Psoas muscle (tissue), 8 donors: ENCODE results near the gene CDK2AP2. TPM values are rescaled to one million over a fixed set of nuclear protein-coding genes. Genes with fewer than 3 reads are reported as not detected.
"Not testable (repeated sequence)": the region's sequence is repeated elsewhere in the genome, so short reads cannot be mapped to it uniquely, and the experiment has no call there.

Experiments used
- ATAC-seq, 4 donors: fragments of 200-7000 bp; cut with Tn5 transposase; one replicate each; pipeline ENCODE4 v1.9.1; 2020; ENCODE audit warnings: moderate library complexity in 3 of 4, mild to moderate bottlenecking in 2 of 4
- DNase-seq, 2 donors: peaks; one replicate each; pipeline ENCODE4 v3.0.0-alpha.2; 2020
- H3K27ac ChIP-seq: fragments of 200-600 bp; one replicate; pipeline ENCODE4 v1.8.0; 2022
- H3K27me3 ChIP-seq, 3 donors: fragments of 200-600 bp in 1 of 3; one replicate each; pipeline versions ENCODE4 v1.6.1 to v1.8.0; 2013 to 2022; ENCODE audit warnings: low read length in 2 of 3, mild to moderate bottlenecking in 2 of 3, moderate library complexity in 1 of 3; ENCODE audit not compliant: insufficient read depth in 3 of 3
- H3K36me3 ChIP-seq, 2 donors: fragments of 200-600 bp in 1 of 2; one replicate each; pipeline versions ENCODE4 v1.6.1 to v1.8.0; 2013 to 2022; ENCODE audit warnings: low read depth in 1 of 2, mild to moderate bottlenecking in 1 of 2, moderate library complexity in 1 of 2; ENCODE audit not compliant: insufficient read depth in 1 of 2
- H3K4me1 ChIP-seq: fragments of 200-600 bp; one replicate; pipeline ENCODE4 v1.8.0; 2022
- H3K4me3 ChIP-seq: fragments of 200-600 bp; one replicate; pipeline ENCODE4 v1.8.0; 2022; ENCODE audit warnings: mild to moderate bottlenecking
- H3K9me3 ChIP-seq: fragments of 200-600 bp; one replicate; pipeline ENCODE4 v1.8.0; 2022
- WGBS, 3 donors: extraction: QIAGEN DNeasy Blood & Tissue Kit; methylation state at CpG; one replicate each; pipeline versions ENCODE4 v1.1.6 to v1.1.7; 2013; 5-methylcytosine and 5-hydroxymethylcytosine counted together
- intact Hi-C, 2 donors: fragments of 100-400 bp; cut with DNase I; formaldehyde crosslinking; loops; one replicate each; pipeline versions ENCODE4 v1.11.0 to v1.14.2; 2022
- polyA plus RNA-seq, 3 donors: library from polyadenylated mRNA; stranded (reverse); fragments of 200-250 nt; gene quantifications; one replicate each; pipeline ENCODE4 v1.2.3, GENCODE V29; 2013
- total RNA-seq, 4 donors: library from RNA; stranded (reverse); fragmentation: NEBNext Ultra II Directional in 2 of 4; extraction: Animal tissue kit (Norgen Biotek cat#: 25700) in 2 of 4; gene quantifications; one replicate each; pipeline versions ENCODE4 v1.2.1 to v1.2.4, GENCODE V29; 2021 to 2023
- TF ChIP-seq, protein P1 (sequence below): fragments of 200-600 bp; IDR thresholded peaks from one replicate; pipeline ENCODE4 v1.8.0; 2022; ENCODE audit warnings: antibody characterized with exemption
- donor health status: healthy with polysubstance abuse.
- donor health status: DM: no; HTN: no; CAD: no; lungs with moderate emphysema.
- donor health status: Bipolar disorder and iron deficiency.
- donor health status: healthy.
- donor health status: DM: yes; HTN: yes; CAD: no.
- donor health status: DM: no; HTN: no; CAD: no.
- donor health status: DM: no; HTN: no; CAD: no.
- donor health status: DM: yes; HTN: yes; CAD: no.

Gene CDK2AP2
- total and polyA plus RNA-seq, 7 donors, result 16.3 to 72.3 (median 18.5) TPM

DNA sequence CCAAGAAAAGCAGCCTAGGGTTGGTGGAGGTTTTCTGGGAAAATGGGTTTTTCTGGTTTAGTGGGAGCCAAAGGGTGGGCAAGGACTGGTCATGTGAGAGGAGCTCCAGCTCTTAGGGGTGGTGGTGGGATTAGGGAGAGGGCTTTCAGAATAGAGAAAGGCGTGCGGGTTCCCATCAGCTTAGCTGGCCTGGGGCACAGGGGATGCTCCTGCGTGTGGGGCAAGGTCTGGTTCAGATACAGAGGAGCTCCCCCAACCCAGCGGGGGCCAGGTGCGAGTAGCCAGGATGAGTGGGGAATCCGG is 39.6 kb downstream of the CDK2AP2 start:
- Histone ChIP-seq H3K27me3 (no peaks in the 10 kb centered on the region), H3K36me3 (peaks cover 0 to 5% of the 10 kb centered on the region in 2 donors), H3K4me1 (peaks cover 20% of the 10 kb centered on the region), H3K27ac (peak overlapping the region; percentile 85), H3K4me3 (peak overlapping the region; percentile 98), H3K9me3 (no peaks in the 10 kb centered on the region)
- DNase-seq, result no peak
- 2 to 3% (median 3%) methylated on average over 5 to 6 of the region's 6 CpGs for WGBS, 3 donors
- intact Hi-C loops, result loop anchor here (5.0 kb wide), 3 partner anchors 39 to 66 kb away; partner anchors contain the start of genes PPP1CA (in 2 of the 2), RPS6KB2 (in 2 of the 2), TBC1D10C (in 2 of the 2) and CDK2AP2 (in 1 of the 2)
- no peak for ATAC-seq
- TF ChIP-seq, protein P1, sequence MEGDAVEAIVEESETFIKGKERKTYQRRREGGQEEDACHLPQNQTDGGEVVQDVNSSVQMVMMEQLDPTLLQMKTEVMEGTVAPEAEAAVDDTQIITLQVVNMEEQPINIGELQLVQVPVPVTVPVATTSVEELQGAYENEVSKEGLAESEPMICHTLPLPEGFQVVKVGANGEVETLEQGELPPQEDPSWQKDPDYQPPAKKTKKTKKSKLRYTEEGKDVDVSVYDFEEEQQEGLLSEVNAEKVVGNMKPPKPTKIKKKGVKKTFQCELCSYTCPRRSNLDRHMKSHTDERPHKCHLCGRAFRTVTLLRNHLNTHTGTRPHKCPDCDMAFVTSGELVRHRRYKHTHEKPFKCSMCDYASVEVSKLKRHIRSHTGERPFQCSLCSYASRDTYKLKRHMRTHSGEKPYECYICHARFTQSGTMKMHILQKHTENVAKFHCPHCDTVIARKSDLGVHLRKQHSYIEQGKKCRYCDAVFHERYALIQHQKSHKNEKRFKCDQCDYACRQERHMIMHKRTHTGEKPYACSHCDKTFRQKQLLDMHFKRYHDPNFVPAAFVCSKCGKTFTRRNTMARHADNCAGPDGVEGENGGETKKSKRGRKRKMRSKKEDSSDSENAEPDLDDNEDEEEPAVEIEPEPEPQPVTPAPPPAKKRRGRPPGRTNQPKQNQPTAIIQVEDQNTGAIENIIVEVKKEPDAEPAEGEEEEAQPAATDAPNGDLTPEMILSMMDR, result no peak

DNA sequence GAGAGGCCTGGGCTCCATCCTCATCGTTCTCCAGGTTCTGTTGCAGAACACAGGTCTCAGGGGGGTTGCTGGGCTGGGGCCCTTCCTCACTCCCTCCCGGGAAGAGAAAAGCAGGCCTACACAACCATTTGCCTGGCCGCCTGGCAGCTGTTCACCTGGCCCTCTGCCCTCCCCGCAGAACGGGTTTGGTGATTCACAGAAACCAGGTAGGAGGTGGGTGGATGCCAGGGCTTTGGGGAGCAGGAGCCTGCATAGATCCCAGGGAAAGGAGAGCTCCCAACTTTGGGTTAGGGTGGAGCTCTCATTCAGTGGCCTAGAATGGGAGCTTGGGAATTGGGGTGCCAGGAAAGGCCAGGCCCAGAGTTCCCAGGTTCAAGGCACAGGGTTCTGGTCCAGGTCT is 39.9 kb downstream of the CDK2AP2 start:
- no peaks in the 10 kb centered on the region for H3K27me3 ChIP-seq
- H3K4me1 ChIP-seq, result peaks cover 20% of the 10 kb centered on the region
- H3K36me3 ChIP-seq, result peaks cover 0 to 5% of the 10 kb centered on the region in 2 donors
- no peaks in the 10 kb centered on the region for H3K9me3 ChIP-seq
- DNase-seq (no peak), ATAC-seq (no peak)
- TF ChIP-seq, protein P1, result no peak
- intact Hi-C loops, result loop anchor here (5.0 kb wide), 3 partner anchors 39 to 66 kb away; partner anchors contain the start of genes PPP1CA (in 2 of the 2), RPS6KB2 (in 2 of the 2), TBC1D10C (in 2 of the 2) and CDK2AP2 (in 1 of the 2)
- H3K27ac ChIP-seq, result peak overlapping the region; percentile 85
- WGBS, 3 donors, result 18 to 24% (median 23%) methylated on average over 5 of the region's 5 CpGs
- H3K4me3 ChIP-seq, result peak overlapping the region; percentile 98

DNA sequence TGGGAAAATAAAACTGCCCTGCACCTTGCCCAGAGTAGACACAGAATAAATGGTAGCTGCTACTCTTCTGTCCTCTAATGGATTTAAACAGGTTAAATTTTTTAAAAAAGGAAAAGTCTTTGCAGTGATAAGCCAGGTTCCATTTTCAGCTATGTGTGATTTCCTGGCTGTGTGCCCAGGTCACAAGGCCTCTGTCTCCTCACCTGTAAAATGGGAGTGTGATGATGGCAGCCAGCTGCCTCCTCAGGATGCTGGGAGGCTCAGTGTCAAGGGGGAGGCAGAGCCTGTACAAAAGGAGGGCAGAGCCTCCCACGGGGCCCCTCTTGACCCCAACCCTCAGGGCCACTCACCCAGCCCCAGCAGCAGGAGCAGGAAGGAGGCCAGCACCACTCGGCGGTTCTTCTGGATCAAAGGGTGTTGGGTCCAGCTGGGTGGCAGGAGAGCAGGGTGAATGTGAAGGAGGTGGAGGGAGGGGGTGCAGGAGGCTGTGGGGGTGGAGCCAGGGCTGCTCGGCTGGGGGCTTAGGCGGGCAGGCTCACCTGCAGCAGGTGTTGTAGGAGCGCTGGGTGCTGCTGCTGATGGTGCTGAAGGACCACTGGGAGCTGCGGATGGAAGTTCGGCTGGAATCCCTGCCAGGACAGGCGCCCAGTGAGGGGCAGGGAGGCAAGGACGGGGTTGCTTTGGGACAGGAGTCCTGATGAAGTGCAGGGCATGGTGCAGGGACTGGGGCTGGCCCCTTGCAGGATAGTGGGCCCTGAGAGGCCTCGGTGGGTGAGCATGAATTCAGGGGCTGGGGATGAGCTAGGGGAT is 40.8 kb downstream of the CDK2AP2 start:
- TF ChIP-seq, protein P1, result no peak
- DNase-seq, result no peak
- ATAC-seq, result no peak
- no peak overlapping the region for H3K4me3 ChIP-seq
- H3K27ac ChIP-seq, result no peak overlapping the region
- H3K27me3 ChIP-seq, result no peaks in the 10 kb centered on the region
- 74 to 80% (median 77%) methylated on average over 10 to 11 of the region's 11 CpGs for WGBS, 3 donors
- no peaks in the 10 kb centered on the region for H3K9me3 ChIP-seq
- peaks cover 20% of the 10 kb centered on the region for H3K4me1 ChIP-seq
- intact Hi-C loops, result loop anchor here (5.0 kb wide), 3 partner anchors 40 to 65 kb away; partner anchors contain the start of genes PPP1CA (in 2 of the 2), RPS6KB2 (in 2 of the 2), TBC1D10C (in 2 of the 2) and CDK2AP2 (in 1 of the 2)
- H3K36me3 ChIP-seq, result peaks cover 0 to 5% of the 10 kb centered on the region in 2 donors

DNA sequence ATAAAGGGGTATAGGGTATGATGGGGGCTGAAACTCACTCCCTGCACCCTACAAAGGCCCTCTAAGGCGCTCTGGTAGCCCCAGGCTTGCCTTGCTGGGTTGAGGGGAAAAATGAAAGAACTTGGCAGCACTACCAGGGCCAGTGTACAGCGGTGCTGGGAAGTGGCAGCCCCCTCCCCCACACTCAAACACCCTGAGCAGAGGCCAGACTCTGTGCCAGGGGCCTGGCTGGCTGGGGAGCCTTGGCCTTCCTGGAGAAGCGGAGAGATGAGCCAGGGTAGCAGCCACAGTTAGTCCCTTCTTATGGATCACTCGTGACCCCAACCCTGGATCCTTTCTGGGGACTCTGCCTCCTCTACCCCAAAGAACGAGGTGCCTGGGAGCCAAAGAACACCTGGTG is 41.6 kb downstream of the CDK2AP2 start:
- peaks cover 28% of the 10 kb centered on the region for H3K4me1 ChIP-seq

DNA sequence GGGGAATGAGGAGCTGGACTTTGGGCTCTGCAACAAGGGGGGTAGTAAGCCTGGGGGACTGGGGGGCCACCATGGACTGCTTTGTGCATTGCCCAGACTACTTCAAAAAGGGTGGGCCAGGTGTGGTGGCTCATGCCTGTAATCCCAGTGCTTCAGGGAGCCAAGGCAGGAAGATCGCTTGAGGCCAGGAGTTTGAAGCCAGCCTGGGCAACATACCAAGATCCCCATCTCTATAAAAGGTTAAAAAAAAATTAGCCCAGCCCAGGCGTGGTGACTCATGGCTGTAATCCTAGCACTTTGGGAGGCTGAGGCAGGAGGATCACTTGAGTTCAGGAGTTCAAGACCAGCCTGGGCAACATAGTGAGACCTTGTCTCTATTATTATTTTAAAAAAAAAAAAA is 42.4 kb downstream of the CDK2AP2 start:
- H3K9me3 ChIP-seq, DNase-seq, H3K36me3 ChIP-seq, H3K4me3 ChIP-seq, ATAC-seq, H3K27me3 ChIP-seq: not testable (repeated sequence)
- H3K27ac ChIP-seq, result peak overlapping the region; percentile 73
- H3K4me1 ChIP-seq, result peaks cover 30% of the 10 kb centered on the region
- 46 to 68% (median 47%) methylated on average over 2 of the region's 2 CpGs for WGBS, 3 donors
- intact Hi-C loops, result loop anchor here (5.0 kb wide), 3 partner anchors 38 to 63 kb away; partner anchors contain the start of genes PPP1CA (in 2 of the 2), RPS6KB2 (in 2 of the 2), TBC1D10C (in 2 of the 2) and CDK2AP2 (in 1 of the 2)

More for the DNA sequence above, 41.6 kb downstream of the CDK2AP2 start:
- H3K27ac ChIP-seq, result no peak overlapping the region
- intact Hi-C loops, result loop anchor here (5.0 kb wide), 3 partner anchors 39 to 64 kb away; partner anchors contain the start of genes PPP1CA (in 2 of the 2), RPS6KB2 (in 2 of the 2), TBC1D10C (in 2 of the 2) and CDK2AP2 (in 1 of the 2)
- 81 to 89% (median 85%) methylated on average over 5 of the region's 5 CpGs for WGBS, 3 donors
- DNase-seq, result no peak
- no peak overlapping the region for H3K4me3 ChIP-seq
- TF ChIP-seq, protein P1, result no peak
- peaks cover 0 to 5% of the 10 kb centered on the region in 2 donors for H3K36me3 ChIP-seq
- no peaks in the 10 kb centered on the region for H3K27me3 ChIP-seq
- no peaks in the 10 kb centered on the region for H3K9me3 ChIP-seq
- no peak for ATAC-seq
